Prostate gland (tissue), 2 donors: ENCODE data around the gene FLYWCH1.

Experiments used
- POLR2A ChIP-seq: fragments of 450-650 bp; IDR thresholded peaks from one replicate; pipeline ENCODE4 v1.6.1; 2016; ENCODE audit warnings: antibody characterized with exemption, mild to moderate bottlenecking
- POLR2AphosphoS5 ChIP-seq: sonication (generic); formaldehyde crosslinking; IDR thresholded peaks from one replicate; pipeline ENCODE4 v1.6.1; 2017; ENCODE audit warnings: antibody characterized with exemption
- TF ChIP-seq, protein P1 (sequence below), 4 experiments: fragments of 200-600 bp in 2 of 4; fragments of 450-650 bp in 2 of 4; sonication (generic) in 2 of 4; IDR thresholded peaks; 1 replicate in 3 of 4; 2 replicates in 1 of 4; pipeline ENCODE4 v1.5.1; 2016 to 2019; ENCODE audit warnings: antibody characterized with exemption in 4 of 4, mild to moderate bottlenecking in 2 of 4, moderate library complexity in 2 of 4

DNA sequence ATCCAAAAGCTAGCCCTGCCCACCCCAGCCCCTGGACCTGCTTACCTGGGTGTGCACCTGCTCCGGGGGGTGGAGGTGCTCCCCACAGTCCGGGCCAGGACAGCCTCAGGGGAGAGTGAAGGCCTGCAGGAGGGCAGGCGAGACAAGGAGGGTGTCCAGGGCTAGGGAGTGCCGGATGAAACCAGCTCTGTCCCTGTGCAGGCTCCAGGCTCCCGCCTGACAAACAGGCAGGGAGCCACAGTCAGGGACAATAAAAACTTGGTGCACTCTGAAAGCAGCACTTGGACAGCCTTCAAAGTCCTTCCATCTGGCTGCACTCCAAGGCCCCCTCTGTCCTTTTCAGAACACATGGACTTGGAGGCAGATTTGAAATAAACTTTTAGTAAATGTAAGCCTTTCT lies 61.4 kb downstream of the FLYWCH1 start:
- TF ChIP-seq POLR2A = no peak
- TF ChIP-seq, protein P1, sequence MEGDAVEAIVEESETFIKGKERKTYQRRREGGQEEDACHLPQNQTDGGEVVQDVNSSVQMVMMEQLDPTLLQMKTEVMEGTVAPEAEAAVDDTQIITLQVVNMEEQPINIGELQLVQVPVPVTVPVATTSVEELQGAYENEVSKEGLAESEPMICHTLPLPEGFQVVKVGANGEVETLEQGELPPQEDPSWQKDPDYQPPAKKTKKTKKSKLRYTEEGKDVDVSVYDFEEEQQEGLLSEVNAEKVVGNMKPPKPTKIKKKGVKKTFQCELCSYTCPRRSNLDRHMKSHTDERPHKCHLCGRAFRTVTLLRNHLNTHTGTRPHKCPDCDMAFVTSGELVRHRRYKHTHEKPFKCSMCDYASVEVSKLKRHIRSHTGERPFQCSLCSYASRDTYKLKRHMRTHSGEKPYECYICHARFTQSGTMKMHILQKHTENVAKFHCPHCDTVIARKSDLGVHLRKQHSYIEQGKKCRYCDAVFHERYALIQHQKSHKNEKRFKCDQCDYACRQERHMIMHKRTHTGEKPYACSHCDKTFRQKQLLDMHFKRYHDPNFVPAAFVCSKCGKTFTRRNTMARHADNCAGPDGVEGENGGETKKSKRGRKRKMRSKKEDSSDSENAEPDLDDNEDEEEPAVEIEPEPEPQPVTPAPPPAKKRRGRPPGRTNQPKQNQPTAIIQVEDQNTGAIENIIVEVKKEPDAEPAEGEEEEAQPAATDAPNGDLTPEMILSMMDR (IDR thresholded peaks at IDR 0.05) = no peak
- peak; percentile 69 for TF ChIP-seq POLR2AphosphoS5
